Endometrial microvascular endothelial cells (primary cell): ENCODE data around the gene NEU2. TPM values are rescaled to one million over a fixed set of nuclear protein-coding genes. Genes with fewer than 3 reads are reported as not detected.

ENCODE experiments used
- in situ Hi-C: cut with HindIII; loops from 2 replicates; pipeline ENCODE4 v1.10.0; 2017; ENCODE audit warnings: low sequenced_read_pairs, low pct_unique_long_range_greater_than_20kb; ENCODE audit errors: inconsistent ontology term
- total RNA-seq: library from RNA; depleted of rRNA; stranded (reverse); fragments of >200 nt; gene quantifications from one replicate; pipeline ENCODE4 v1.2.3, GENCODE V29; 2015; ENCODE audit errors: inconsistent ontology term

NEU2 gene
- total RNA-seq: not detected

DNA sequence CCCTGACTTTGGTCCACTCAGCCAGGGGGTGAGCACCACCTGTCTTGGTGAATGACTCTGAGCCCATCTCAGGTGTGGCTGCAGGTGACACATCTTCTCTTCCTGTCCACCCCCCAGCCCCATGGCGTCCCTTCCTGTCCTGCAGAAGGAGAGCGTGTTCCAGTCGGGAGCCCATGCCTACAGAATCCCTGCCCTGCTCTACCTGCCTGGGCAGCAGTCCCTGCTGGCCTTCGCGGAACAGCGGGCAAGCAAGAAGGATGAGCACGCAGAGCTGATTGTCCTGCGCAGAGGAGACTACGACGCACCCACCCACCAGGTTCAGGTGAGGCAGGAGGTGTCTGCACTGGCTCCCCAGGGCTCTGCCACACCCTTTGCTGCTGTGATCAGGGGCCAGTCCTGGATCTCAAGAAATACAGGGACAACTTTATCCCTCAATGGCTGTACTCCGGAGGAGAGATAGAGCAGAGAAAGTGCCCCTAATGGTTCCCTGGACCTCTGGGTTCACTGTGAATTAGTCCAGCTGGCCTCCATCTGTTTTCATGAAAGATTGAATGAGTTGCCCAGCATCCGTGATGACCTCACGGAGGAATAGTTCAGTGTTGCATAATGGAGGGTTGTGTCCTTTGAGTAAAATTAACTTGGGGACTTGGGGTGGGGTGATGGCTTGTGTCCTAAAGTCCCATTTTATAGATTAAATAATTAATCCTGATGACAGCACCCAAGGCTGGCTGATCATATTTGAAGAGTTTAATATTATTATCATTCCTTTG lies at the start of gene NEU2:
Gene NEU2, plus strand, starts transcription at position 122 of the 770 bp plus-strand sequence. Its CDS starts 0 bp downstream, at position 122.
- in situ Hi-C loops: no loop called here

DNA sequence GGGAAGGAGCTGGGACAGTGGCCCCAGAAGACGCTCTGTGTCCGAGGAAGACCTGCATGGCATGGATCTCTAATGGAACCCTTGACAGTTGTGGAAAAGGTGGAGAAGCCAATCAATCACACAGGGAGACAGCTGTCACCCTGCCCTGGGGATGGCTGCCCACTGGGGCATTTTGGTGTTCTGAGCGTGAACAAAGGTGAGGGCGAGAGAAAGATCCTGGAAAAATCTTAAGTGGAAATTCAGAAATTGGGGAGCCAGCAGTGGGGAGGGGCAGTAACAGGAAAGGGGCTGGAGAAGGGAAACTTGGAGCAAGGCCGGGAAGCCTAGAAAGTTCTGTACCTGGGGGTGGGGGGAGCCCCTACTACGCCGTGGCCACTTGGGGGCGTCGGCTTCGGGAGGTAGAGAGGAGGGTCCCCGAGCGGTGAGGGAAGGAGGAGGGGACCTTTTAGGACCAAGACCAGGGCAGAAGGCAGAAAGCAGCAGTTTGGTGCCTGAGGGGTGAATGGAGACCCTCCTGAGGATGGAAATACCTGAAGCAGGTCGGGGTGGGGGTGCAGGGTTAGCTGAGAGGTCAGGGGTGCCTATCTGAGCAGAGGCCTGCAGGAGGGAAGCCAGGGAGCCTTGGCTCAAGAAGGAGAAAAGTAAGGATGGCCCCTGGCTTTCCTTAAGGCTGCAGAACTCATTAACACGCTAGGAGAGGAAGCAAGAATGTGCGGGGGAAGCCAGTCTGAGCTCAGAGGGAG lies 49.4 kb upstream of the NEU2 start:
- in situ Hi-C loops: no loop called here

DNA sequence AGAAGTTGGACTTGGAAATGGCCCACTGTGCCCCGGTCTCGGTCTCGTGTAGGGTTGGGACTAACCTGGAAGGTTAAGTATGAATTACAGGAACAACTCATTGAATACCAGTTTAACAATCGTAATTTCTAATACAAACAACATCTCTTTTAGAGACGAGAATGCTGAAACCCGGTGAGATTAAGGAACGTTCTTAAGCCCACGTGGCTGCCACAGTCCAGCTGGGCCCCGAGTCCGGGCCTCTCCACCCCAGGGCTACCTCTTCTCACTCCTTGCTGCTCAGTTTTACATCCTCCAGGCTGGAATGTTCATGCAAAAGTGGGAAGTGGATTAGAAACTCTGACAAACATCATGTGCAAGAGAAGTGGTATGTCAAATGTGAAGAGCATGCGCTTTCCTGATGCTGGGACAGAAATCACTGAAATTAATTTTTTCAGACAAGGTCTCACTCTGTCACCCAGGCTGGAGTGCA lies 48.8 kb upstream of the NEU2 start:
- in situ Hi-C loops: no loop called here

- in situ Hi-C loops: no loop called here
These were observed 47.8 kb upstream of the NEU2 start for GRCh38 chr2:232984451-232985207.

DNA sequence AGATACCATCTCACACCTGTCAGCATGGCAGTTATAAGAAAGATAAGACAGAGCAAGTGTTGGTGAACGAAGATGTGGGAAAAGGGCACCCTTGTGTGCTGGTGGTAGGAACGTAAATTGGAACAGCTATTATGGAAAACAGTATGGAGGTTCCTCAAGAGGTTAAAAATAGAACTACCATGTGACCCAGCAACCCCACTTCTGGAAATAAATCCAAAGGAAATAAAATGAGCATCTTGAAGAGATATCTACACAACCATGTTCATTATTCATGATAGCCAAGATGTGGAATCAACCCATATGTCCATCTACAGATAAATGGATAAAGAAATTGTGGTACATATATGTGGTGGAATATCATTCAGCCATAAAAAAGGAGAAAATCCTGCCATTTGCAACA lies 46.3 kb upstream of the NEU2 start:
- in situ Hi-C loops: no loop called here

GRCh38 chr2:232993231-232993821 lies 39.1 kb upstream of the NEU2 start:
- in situ Hi-C loops: no loop called here

DNA sequence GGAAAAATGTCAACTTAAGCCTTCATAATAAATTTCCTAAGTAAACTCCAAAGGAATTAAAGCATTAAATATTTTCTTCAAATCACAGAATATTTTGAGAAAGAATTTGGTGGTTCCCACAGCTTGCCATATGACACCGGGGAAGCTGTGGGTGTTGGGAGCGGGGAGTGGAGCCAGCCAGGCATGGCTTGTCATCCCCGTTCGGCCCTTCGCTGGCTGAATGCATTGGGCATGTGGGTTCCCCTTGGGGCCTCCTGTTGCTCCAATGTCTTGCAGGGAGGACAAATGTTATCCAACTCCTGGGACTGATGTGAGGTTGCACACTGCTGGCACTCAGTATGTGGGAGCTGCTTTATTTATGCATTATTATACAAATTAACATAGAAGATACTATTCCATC lies 38.0 kb upstream of the NEU2 start:
- in situ Hi-C loops: no loop called here

GRCh38 chr2:232997749-232998665 lies 34.5 kb upstream of the NEU2 start:
- in situ Hi-C loops: no loop called here

- in situ Hi-C loops: no loop called here
These were observed 33.8 kb upstream of the NEU2 start for GRCh38 chr2:232998666-232998985.

GRCh38 chr2:232999354-232999753 lies 33.1 kb upstream of the NEU2 start:
- in situ Hi-C loops: no loop called here

- in situ Hi-C loops: loop anchor here (25.0 kb wide), 1 partner anchor 139 kb away; the partner anchor contains the start of gene SNORC
These were observed 31.4 kb upstream of the NEU2 start for GRCh38 chr2:233000886-233001750.

DNA sequence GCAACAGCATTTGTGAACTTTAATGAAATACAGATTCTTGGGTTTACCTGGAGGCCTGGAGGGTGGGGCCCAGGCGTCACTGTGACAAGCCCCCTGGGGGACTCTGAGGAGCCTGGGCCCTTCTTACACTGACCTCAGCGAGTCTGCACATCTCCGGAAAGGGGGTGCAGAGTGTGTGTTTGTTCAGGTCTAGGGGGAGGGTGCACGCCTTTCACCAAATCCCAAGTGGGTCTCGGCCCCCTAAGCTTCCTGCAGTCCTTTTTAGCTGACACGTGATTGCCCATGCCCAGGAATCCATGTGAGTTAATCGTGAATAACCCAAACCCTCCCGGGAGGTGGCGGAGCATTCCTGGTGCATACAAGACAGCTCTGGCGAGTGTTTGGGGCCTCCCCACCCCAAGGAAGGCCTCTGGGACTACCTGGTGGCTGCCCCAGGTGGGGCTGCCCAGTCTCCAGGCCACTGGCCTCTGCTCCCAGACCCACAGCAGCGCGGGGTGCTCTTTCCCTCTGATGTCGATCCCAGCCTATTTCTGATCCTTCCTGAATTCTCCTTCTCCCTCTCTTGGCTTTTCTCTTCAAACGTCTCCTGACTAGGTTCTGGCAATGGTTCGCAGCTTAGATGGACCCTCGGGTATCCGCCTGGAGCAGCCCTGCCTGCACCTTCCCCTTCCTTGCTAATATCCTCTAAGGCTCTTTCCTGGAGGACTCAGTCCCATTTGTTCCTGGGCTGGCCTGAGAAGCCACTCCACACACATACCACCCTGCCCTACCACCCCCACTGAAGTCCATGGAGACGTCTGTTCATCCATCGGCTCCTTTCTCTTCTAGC lies 29.4 kb upstream of the NEU2 start:
- in situ Hi-C loops: loop anchor here (25.0 kb wide), 1 partner anchor 141 kb away; the partner anchor contains the start of gene SNORC

DNA sequence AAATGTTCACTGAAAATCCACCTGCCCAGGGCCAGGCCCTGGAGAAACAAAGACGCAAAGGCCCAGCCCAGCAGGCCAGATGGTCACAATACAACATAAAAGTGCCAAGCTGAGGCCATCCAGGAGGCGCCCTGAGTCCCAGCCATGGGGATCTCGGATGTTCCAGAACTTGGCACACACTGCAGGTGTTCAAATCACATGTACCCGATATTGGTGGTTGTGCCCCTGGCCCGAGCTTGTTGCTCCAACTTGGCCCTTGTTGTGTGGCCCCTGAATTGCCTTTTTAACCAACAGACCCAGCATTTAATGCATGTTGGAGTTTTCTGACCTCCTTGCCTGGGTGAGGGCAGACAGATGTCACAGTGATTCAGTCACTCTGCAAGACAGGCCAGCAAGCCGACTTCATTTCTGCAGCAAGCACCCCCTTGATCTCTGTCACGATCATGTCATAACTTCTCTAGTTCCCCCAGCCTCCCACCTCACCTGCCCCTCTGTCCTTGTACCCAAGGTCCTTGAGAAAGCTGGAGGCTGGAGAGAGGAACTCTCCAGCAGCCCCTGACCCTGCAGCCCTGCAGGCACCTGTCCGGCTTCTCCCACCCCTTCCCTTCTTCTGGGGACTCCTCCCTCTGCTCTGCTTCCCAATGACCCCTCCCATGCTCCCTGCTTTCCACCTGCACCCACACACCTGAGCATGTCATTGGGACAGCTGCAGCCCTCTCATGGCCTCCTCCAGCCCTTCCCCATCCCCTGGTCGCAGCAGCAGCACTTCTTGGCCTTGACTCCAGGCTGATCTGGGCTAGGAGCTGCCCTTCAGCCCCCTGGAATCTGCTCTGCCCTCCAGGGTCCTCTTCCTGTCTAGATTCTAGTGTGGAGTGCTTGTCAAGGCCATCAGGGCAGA lies 28.6 kb upstream of the NEU2 start:
- in situ Hi-C loops: loop anchor here (25.0 kb wide), 1 partner anchor 142 kb away; the partner anchor contains the start of gene SNORC

DNA sequence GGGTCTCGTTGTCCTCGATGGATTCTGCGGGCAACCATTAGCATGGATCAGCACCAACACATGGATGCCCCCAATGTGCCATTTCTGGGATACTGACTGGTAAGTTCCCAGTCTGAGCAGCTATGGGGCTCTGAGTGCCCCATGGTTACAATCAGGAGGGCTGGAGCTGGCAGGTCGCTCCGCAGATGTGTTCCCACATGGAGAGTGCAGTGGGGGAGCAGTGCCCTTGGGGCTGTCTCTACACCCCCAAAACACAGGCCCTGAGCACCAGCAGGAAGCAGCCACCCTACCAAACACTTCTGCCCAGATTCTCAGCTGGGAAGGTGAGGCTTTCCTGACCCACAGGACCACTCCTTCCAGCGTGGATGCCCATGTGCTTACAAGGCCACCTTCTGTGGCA lies 27.4 kb upstream of the NEU2 start:
- in situ Hi-C loops: loop anchor here (25.0 kb wide), 1 partner anchor 143 kb away; the partner anchor contains the start of gene SNORC

DNA sequence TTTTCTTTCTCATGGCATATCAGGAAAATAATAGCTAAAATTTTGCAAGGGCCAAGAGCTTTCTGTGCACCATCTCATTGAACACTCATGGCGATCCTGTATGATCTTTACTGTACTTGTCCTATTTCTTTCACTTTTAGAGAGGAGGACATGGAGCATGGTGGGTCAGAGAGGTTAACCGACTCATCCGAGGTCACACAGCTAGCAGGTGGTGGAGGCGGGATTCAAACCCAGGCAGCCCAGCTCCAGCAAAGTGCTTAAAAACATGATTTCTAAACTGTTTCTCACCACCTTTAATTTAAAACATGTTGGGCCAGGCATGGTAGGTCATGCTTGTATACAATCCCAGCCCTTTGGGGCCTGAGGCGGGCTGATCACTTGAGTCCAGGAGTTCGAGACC lies 25.8 kb upstream of the NEU2 start:
- in situ Hi-C loops: loop anchor here (25.0 kb wide), 1 partner anchor 144 kb away; the partner anchor contains the start of gene SNORC
